Transverse colon (tissue), 4 donors: ENCODE data around the gene MPPED2. TPM values are rescaled to one million over a fixed set of nuclear protein-coding genes. Genes with fewer than 3 reads are reported as not detected.

ENCODE experiments used
- DNase-seq: peaks from one replicate; pipeline ENCODE4 v3.0.0-alpha.2; 2019
- H3K27ac ChIP-seq, 4 donors: fragments of 200-600 bp; sonication (generic); 2 replicates each; pipeline ENCODE4 v1.5.1; 2016 to 2018; ENCODE audit warnings: inconsistent platforms in 4 of 4
- H3K27me3 ChIP-seq: fragments of 200-600 bp; sonication (generic); 2 replicates; pipeline ENCODE4 v1.5.1; 2017; ENCODE audit warnings: inconsistent platforms
- H3K36me3 ChIP-seq, 4 donors: fragments of 200-600 bp; sonication (generic); 2 replicates each; pipeline ENCODE4 v1.5.1; 2017 to 2019; ENCODE audit warnings: inconsistent platforms in 4 of 4
- H3K4me1 ChIP-seq, 4 donors: fragments of 200-600 bp; sonication (generic); 2 replicates each; pipeline ENCODE4 v1.5.1; 2017 to 2020; ENCODE audit warnings: inconsistent platforms in 4 of 4
- H3K4me3 ChIP-seq, 4 donors: fragments of 200-600 bp; sonication (generic); 1 replicate in 1 of 4; 2 replicates in 3 of 4; pipeline versions ENCODE4 v1.5.1 to v1.6.1; 2017 to 2019; ENCODE audit warnings: inconsistent platforms in 4 of 4
- H3K9me3 ChIP-seq, 2 donors: fragments of 200-600 bp; sonication (generic); 2 replicates each; pipeline ENCODE4 v1.5.1; 2017 to 2019; ENCODE audit warnings: inconsistent platforms in 2 of 2
- CTCF ChIP-seq, 5 experiments: fragments of 200-600 bp in 3 of 5; fragments of 450-650 bp in 2 of 5; sonication (generic) in 3 of 5; IDR thresholded peaks; 1 replicate in 2 of 5; 2 replicates in 3 of 5; pipeline ENCODE4 v1.5.1; 2016 to 2017; ENCODE audit warnings: antibody characterized with exemption in 5 of 5, inconsistent platforms in 3 of 5, mild to moderate bottlenecking in 2 of 5, moderate library complexity in 1 of 5
- EP300 ChIP-seq: sonication (generic); formaldehyde crosslinking; IDR thresholded peaks from one replicate; pipeline ENCODE4 v1.6.1; 2017; ENCODE audit warnings: antibody characterized with exemption, low read depth
- POLR2A ChIP-seq: fragments of 450-650 bp; IDR thresholded peaks from one replicate; pipeline ENCODE4 v1.6.1; 2016; ENCODE audit warnings: antibody characterized with exemption, mild to moderate bottlenecking, moderate library complexity
- POLR2AphosphoS5 ChIP-seq, 3 donors: sonication (generic); formaldehyde crosslinking; IDR thresholded peaks; one replicate each; pipeline ENCODE4 v1.6.1; 2016; ENCODE audit warnings: antibody characterized with exemption in 3 of 3
- WGBS, 2 donors: methylation state at CpG; one replicate each; pipeline ENCODE4 v1.1.5; 2018; ENCODE audit warnings: low coverage in 1 of 2; 5-methylcytosine and 5-hydroxymethylcytosine counted together
- in situ Hi-C, 4 donors: fragments of 200-750 bp; cut with MboI; loops; one replicate each; pipeline versions ENCODE4 v1.15.0 to v1.15.1; 2017; ENCODE audit warnings: low sequenced_read_pairs in 3 of 4, low pct_ligation_motif_present in 1 of 4, low pct_unique_long_range_greater_than_20kb in 1 of 4
- intact Hi-C: fragments of 100-400 bp; cut with DNase I; formaldehyde crosslinking; loops from one replicate; pipeline ENCODE4 v1.15.1; 2023; ENCODE audit warnings: low total_unique reads
- total RNA-seq, 4 donors: library from RNA; depleted of rRNA; stranded (reverse); fragments of >200 nt; gene quantifications; one replicate each; pipeline ENCODE4 v1.1.0, GENCODE V29; 2016

MPPED2 gene
- total RNA-seq, 4 donors from 2014 or later = 1.4 to 1.6 TPM; not detected in 2

GRCh38 chr11:30578406-30578805 lies 7.7 kb downstream of the MPPED2 start:
- Histone ChIP-seq H3K27ac (no peak overlapping the region), H3K4me1 (no peaks in the 10 kb centered on the region), H3K27me3 (peaks cover 12% of the 10 kb centered on the region), H3K4me3 (no peak overlapping the region), H3K36me3 (no peaks in the 10 kb centered on the region), H3K9me3 (no peaks in the 10 kb centered on the region)
- intact Hi-C loops = no loop called here
- no peak for DNase-seq
- no peak for TF ChIP-seq CTCF (IDR thresholded peaks at IDR 0.05)
- no peak for TF ChIP-seq POLR2A
- TF ChIP-seq EP300 = no peak
- TF ChIP-seq POLR2AphosphoS5 (IDR thresholded peaks at IDR 0.05) = no peak
- 89 to 100% methylated on average over 1 of the region's 1 CpG for WGBS, 2 donors
- in situ Hi-C loops = no loop called here

- in situ Hi-C loops = no loop called here
- no peak for TF ChIP-seq EP300
- no peak for TF ChIP-seq POLR2AphosphoS5 (IDR thresholded peaks at IDR 0.05)
- no peak for TF ChIP-seq POLR2A
- TF ChIP-seq CTCF (IDR thresholded peaks at IDR 0.05) = no peak
- H3K4me1 ChIP-seq = no peaks in the 10 kb centered on the region
- intact Hi-C loops = no loop called here
- no peak overlapping the region for H3K27ac ChIP-seq
- H3K9me3 ChIP-seq = no peaks in the 10 kb centered on the region
- no peaks in the 10 kb centered on the region for H3K27me3 ChIP-seq
- no peak for DNase-seq
- 82 to 97% methylated on average over 2 of the region's 2 CpGs for WGBS, 2 donors
- H3K36me3 ChIP-seq = no peaks in the 10 kb centered on the region
- H3K4me3 ChIP-seq = no peak overlapping the region
Observed at GRCh38 chr11:30573951-30574350, 12.2 kb downstream of the MPPED2 start.

GRCh38 chr11:30568931-30569330 lies 17.2 kb downstream of the MPPED2 start:
- no peak for DNase-seq
- H3K4me3 ChIP-seq = no peak overlapping the region
- no peaks in the 10 kb centered on the region for H3K27me3 ChIP-seq
- H3K4me1 ChIP-seq = no peaks in the 10 kb centered on the region
- H3K9me3 ChIP-seq = no peaks in the 10 kb centered on the region
- in situ Hi-C loops = no loop called here
- H3K36me3 ChIP-seq = no peaks in the 10 kb centered on the region
- TF ChIP-seq CTCF (IDR thresholded peaks at IDR 0.05) = no peak
- 55 to 64% methylated on average over 5 to 8 of the region's 8 CpGs for WGBS, 2 donors
- H3K27ac ChIP-seq = no peak overlapping the region
- intact Hi-C loops = no loop called here

- H3K36me3 ChIP-seq = no peaks in the 10 kb centered on the region
- in situ Hi-C loops (no loop called here), intact Hi-C loops (no loop called here)
- TF ChIP-seq POLR2A = no peak
- no peak for TF ChIP-seq CTCF (IDR thresholded peaks at IDR 0.05)
- no peak for TF ChIP-seq POLR2AphosphoS5 (IDR thresholded peaks at IDR 0.05)
- no peak for TF ChIP-seq EP300
- no peaks in the 10 kb centered on the region for H3K9me3 ChIP-seq
- no peak overlapping the region for H3K4me3 ChIP-seq
- WGBS, 2 donors = 28 to 35% methylated on average over 1 of the region's 1 CpG
- H3K27ac ChIP-seq = no peak overlapping the region
- no peaks in the 10 kb centered on the region for H3K27me3 ChIP-seq
- DNase-seq = no peak
- H3K4me1 ChIP-seq = no peaks in the 10 kb centered on the region
Observed at GRCh38 chr11:30567644-30568043, 18.5 kb downstream of the MPPED2 start.
